SK-N-MC (cell line): ENCODE data around the gene ANKRD39.

Experiments used
- EZH2 ChIP-seq: fragments of 200-600 bp; sonication (generic); IDR thresholded peaks from one replicate; pipeline ENCODE4 v1.6.1; 2017; ENCODE audit warnings: antibody characterized with exemption
- POLR2AphosphoS5 ChIP-seq: IDR thresholded peaks from 2 replicates; pipeline ENCODE4 v1.6.1; 2012; ENCODE audit warnings: mild to moderate bottlenecking, low read depth, low read length, borderline replicate concordance

DNA sequence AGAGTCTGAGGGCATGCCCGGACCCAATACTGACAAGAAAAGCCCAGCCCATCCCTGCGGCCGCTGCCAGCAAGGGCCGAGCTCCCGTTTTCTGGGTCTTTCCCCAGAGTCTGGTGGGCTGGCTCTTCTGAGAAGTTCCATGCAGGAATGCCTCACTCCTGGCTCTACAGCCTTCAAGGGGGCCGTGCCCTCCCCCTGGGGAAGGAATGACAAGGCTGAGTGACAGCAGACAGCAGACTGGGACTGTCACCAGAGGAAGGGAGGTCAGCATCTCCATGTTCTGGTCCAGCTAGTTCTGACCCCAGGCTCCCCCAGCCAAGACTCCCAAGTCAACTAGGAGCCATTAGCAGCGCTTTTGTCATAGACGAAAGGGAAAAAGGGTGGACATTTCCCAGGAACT lies 25.1 kb upstream of the ANKRD39 start:
- TF ChIP-seq EZH2: no peak
- no peak for TF ChIP-seq POLR2AphosphoS5
